ENCODE results near the gene SPATA18.
"Not testable (repeated sequence)": the region's sequence is repeated elsewhere in the genome, so short reads cannot be mapped to it uniquely, and the experiment has no call there.

The SPATA18 gene

GRCh38 chr4:52051615-52052474 is 741 bp downstream of the SPATA18 start:
- peak; percentile 94 for DNase-seq (ENCODE audit: low spot score)

- DNase-seq (ENCODE audit: low spot score): peak; percentile 41
Measured at GRCh38 chr4:52052475-52052780, 1.3 kb downstream of the SPATA18 start.

GRCh38 chr4:52054254-52054653 is 3.1 kb downstream of the SPATA18 start:
- DNase-seq (ENCODE audit: low spot score): no peak

- no peak for DNase-seq (ENCODE audit: low spot score)
Measured at GRCh38 chr4:52057196-52057595, 6.1 kb downstream of the SPATA18 start.

- no peak for DNase-seq (ENCODE audit: low spot score)
Measured at GRCh38 chr4:52058275-52058674, 7.2 kb downstream of the SPATA18 start.

GRCh38 chr4:52059372-52059771 is 8.3 kb downstream of the SPATA18 start:
- DNase-seq (ENCODE audit: low spot score): peak; percentile 26

- DNase-seq (ENCODE audit: low spot score): no peak
Measured at GRCh38 chr4:52069571-52069970, 18.5 kb downstream of the SPATA18 start.

GRCh38 chr4:52071791-52072546 is 20.9 kb downstream of the SPATA18 start:
- no peak for DNase-seq (ENCODE audit: low spot score)

- no peak for DNase-seq (ENCODE audit: low spot score)
Measured at GRCh38 chr4:52076731-52077130, 25.6 kb downstream of the SPATA18 start.

- DNase-seq (ENCODE audit: low spot score): no peak
Measured at GRCh38 chr4:52079659-52080058, 28.6 kb downstream of the SPATA18 start.

GRCh38 chr4:52081216-52081615 is 30.1 kb downstream of the SPATA18 start:
- no peak for DNase-seq (ENCODE audit: low spot score)

GRCh38 chr4:52086425-52086824 is 35.3 kb downstream of the SPATA18 start:
- not testable (repeated sequence) for DNase-seq (ENCODE audit: low spot score)

- no peak for DNase-seq (ENCODE audit: low spot score)
Measured at GRCh38 chr4:52091801-52092200, 40.7 kb downstream of the SPATA18 start.

GRCh38 chr4:52093466-52093865 is 42.4 kb downstream of the SPATA18 start:
- DNase-seq (ENCODE audit: low spot score): no peak

GRCh38 chr4:52094376-52095145 is 43.5 kb downstream of the SPATA18 start:
- no peak for DNase-seq (ENCODE audit: low spot score)

- DNase-seq (ENCODE audit: low spot score): no peak
Measured at GRCh38 chr4:52095374-52095773, 44.3 kb downstream of the SPATA18 start.

- DNase-seq (ENCODE audit: low spot score): no peak
Measured at GRCh38 chr4:52096048-52096447, 44.9 kb downstream of the SPATA18 start.

- DNase-seq (ENCODE audit: low spot score): no peak
Measured at GRCh38 chr4:52098618-52099017, 47.5 kb downstream of the SPATA18 start.

- no peak for DNase-seq (ENCODE audit: low spot score)
Measured at GRCh38 chr4:52099860-52100461, 48.9 kb downstream of the SPATA18 start.

- DNase-seq (ENCODE audit: low spot score): no peak
Measured at GRCh38 chr4:52102587-52102986, 51.5 kb downstream of the SPATA18 start.

- peak; percentile 57 for DNase-seq (ENCODE audit: low spot score)
Measured at GRCh38 chr4:52103319-52103718, 52.2 kb downstream of the SPATA18 start.

- no peak for DNase-seq (ENCODE audit: low spot score)
Measured at GRCh38 chr4:52105276-52105675, 54.2 kb downstream of the SPATA18 start.
